ENCODE data around the gene GPR146.

DNA sequence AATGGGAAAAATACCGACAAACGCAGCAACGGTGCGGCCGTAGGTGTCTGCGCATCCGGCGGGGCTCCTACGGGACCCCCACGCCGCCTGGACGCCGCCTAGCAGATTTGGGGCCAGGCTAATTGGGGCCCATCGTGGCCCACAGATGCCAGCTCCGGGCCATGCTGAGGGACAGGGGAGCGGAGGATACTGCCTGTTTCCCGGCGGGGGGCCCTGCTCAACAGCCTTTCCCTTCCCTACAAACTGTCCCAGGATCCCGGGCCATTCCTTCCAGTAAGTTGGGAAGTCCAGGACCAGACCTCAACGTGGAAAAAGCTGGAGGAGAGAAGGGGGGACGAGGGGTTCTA lies 21.9 kb downstream of the GPR146 start:
- TF ChIP-seq POLR2A (IDR thresholded peaks at IDR 0.05; ENCODE audit: low read length) (no peak), GATA1 (IDR thresholded peaks at IDR 0.05; ENCODE audit: low read depth, low read length) (no peak)

Data from erythroblast (primary cell).